Activated CD4-positive, alpha-beta T cell treated with anti-CD3 and anti-CD28 coated beads, Interleukin-2, amount 50 U/mL, for 1 hour (primary cell): ENCODE data around the gene TEDC1.
"Not testable (repeated sequence)": the region's sequence is repeated elsewhere in the genome, so short reads cannot be mapped to it uniquely, and the experiment has no call there.

Source experiments
- DNase-seq: peaks from one replicate; pipeline ENCODE4 v3.0.0-alpha.2; 2020

Gene TEDC1

GRCh38 chr14:105527826-105528585 is 37.0 kb downstream of the TEDC1 start:
- DNase-seq: peak; percentile 78

DNA sequence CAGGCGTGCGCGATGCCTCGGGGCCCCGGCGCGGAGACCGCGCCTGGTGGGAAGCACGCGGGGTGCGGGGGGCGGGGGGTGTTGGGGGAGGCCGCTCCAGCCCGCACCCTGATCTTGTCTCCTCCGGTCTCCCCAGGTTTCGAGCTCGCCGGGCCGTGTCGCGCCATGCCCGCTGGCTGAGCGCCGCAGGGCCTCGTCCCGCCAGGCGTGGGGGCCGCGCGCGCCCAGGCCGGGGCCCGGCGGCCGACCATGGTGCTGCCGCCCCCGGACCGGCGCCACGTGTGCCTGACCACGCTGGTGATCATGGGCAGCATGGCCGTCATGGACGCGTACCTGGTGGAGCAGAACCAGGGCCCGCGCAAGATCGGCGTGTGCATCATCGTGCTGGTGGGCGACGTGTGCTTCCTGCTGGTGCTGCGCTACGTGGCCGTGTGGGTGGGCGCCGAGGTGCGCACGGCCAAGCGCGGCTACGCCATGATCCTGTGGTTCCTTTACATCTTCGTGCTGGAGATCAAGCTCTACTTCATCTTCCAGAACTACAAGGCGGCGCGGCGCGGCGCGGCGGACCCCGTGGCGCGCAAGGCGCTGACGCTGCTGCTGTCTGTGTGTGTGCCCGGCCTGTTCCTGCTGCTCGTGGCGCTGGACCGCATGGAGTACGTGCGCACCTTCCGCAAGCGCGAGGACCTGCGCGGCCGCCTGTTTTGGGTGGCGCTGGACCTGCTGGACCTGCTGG is 37.7 kb downstream of the TEDC1 start:
- DNase-seq: no peak

DNA sequence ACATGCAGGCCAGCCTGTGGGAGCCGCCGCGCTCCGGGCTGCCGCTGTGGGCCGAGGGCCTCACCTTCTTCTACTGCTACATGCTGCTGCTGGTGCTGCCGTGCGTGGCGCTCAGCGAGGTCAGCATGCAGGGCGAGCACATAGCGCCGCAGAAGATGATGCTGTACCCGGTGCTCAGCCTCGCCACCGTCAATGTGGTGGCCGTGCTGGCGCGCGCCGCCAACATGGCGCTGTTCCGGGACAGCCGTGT is 38.2 kb downstream of the TEDC1 start:
- no peak for DNase-seq

DNA sequence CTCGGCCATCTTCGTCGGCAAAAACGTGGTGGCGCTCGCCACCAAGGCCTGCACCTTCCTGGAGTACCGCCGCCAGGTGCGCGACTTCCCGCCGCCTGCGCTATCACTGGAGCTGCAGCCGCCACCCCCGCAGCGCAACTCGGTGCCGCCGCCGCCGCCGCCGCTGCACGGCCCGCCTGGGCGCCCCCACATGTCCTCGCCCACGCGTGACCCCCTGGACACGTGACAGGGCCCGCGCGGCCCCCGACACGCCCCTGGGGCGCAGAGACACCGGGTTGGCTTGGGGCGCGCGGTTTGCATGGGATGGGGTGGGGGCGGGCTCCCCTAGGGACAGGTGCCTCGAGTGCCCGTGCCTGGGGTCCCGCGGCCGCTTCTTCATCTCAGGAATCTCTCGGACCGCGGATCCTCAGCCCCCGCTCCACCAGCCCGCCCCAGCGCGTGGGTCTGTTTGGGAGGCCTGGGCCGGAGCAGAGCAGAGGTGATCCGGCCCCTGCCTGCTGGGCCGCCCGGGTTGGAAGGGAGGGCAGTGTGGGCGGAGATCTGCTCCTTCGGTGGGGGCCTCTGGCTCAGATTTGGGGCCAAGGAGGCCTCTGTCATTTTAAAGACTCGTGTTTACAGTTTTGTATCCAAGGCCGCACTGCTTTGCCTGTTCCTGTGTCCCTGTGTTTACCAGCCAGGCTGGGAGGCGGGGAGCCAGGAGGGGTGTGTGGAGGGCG is 38.7 kb downstream of the TEDC1 start:
- peak; percentile 34 for DNase-seq

- DNase-seq: no peak
Observed at GRCh38 chr14:105530285-105531087, 39.4 kb downstream of the TEDC1 start.

DNA sequence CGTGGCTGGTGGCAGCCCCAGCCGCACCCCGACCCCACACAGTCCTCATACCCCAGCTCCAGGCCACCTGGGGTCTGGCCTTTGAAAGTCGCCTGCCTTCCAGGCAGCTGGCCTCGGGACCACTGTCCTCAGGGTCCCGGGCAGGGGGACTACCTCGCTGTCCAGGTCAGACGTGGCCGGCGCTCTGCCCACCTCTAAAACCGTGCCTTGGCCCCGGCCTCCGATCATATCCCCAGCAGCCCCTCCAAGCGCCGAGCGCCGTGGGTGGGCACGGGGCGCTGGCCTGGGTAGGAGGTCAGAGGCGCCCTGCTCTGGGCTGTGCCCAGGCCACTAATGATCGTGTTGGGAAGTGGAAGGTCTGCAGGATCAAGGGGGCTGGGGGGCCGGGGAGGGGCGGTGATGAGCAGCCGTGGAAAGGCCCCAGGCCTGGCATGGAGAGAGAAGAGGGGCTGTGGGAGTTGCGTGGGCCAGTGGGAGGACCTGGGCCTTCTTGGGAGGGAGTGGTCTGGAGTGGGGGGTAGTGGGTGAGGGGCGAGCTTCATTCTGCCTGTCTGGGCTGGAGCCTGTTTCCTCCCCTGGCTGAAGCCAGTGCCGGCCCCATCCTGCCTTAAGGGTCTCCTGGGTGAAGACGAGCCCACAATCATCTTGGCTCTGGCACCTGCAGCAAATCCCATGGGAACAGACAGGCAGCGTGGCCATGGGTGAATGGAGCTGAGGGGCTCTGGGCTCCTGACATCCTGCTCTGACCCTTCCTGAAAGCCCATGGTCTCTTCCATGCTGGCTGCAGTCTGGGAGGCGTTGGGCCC is 40.2 kb downstream of the TEDC1 start:
- no peak for DNase-seq

GRCh38 chr14:105531894-105532623 is 41.0 kb downstream of the TEDC1 start:
- no peak for DNase-seq

- no peak for DNase-seq
Observed at GRCh38 chr14:105532735-105533141, 41.7 kb downstream of the TEDC1 start.

- no peak for DNase-seq
Observed at GRCh38 chr14:105533391-105533790, 42.3 kb downstream of the TEDC1 start.

DNA sequence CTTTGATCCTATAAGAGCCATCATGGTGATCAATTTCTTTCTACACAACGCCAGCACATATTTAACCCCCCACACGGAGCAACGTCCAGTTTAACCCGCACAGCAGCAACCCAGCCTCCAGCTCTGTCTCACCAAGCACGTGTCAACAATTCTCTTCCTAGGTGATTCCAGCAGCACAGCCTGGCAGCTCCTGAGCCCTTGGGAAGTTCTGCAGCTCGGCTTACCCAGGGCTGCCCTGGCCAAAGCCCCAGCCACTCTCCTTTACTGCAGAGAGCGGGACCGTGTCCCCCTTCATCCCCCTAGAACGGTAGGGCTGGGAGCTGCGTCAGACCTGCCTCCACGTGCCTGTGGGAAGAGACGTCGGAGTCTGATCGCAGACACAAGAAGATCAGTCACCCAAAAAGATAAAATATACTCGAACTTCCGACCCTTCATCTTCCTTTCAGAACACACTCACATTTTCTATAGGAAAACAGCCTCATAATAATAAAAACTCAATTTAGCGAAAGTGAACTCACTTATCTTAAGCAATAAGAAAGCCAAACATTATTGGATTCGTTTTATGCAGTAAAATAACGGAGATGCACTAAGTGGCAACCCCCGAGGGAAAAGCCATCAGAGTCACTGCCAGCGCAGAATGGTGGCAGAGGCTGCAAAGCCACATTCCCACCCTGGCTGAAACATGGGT is 42.9 kb downstream of the TEDC1 start:
- DNase-seq: no peak

GRCh38 chr14:105534586-105534985 is 43.5 kb downstream of the TEDC1 start:
- no peak for DNase-seq

- DNase-seq: no peak
Observed at GRCh38 chr14:105536051-105536450, 45.0 kb downstream of the TEDC1 start.

- DNase-seq: no peak
Observed at GRCh38 chr14:105536691-105537579, 45.9 kb downstream of the TEDC1 start.

DNA sequence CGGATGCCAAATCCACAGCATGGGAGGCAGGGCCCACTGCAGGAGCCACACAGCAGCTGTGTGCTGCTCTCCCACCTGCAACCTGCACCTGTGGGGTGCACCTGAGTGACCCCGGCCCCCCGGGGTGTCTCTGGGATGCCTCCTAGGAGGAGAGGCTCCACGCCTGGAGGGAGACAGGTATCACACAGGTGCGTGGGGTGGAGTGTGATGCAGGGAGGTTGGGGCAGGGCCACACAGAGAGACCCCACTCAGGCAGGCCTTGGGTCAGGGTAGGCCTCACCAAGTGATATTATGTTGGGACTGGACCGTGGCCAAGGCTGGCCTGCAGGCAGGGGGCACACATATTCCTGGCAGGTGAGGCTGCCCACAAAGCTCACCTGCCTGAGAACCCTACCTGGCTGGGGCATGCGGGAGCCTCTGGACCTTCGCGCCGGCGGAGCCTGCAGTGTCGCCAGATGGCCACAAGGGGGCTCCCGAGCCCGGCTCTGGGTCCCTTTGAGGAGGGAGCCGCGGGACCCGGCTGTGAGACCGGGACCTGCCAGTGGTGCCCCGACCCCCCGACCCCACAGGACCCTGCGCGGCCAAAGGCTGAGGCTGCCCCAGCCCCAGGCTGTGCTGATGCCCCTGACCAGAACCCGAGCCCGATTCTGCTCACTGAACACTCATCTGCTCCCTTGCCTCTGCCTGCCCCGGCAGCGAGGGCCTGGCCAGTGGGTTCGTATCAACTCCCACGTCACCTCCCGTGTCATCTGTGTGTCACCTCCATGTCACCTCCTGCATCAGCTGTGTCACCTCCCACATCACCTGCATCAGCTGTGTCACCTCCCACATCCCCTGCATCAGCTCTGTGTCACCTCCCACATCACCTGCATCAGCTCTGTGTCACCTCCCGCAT is 46.8 kb downstream of the TEDC1 start:
- peak; percentile 74 for DNase-seq

- DNase-seq: no peak
Observed at GRCh38 chr14:105538481-105539049, 47.5 kb downstream of the TEDC1 start.

DNA sequence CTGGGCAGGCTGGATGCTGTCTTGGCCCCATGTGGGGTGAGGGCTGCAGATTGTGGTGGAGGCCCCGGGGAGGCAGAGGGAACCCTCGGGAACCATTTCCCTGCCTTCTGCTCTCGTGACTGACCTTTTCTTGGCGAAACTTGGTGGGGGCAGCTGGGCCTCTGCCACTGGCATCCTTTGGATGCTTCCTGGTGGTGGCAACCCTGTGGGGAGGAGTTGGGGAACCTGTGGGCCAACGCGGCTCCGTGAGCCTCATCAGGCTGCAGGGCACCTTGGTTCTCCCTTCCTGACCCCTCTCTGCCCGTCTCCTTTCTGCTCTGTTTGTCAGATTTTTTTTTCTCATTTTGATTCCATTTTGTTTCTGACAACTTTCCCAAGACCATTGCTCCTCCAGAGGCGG is 49.8 kb downstream of the TEDC1 start:
- no peak for DNase-seq

- no peak for DNase-seq
Observed at GRCh38 chr14:105541218-105541875, 50.3 kb downstream of the TEDC1 start.

GRCh38 chr14:105545676-105546075 is 54.6 kb downstream of the TEDC1 start:
- not testable (repeated sequence) for DNase-seq
